Small intestine (tissue), 7 donors: ENCODE results near the gene LRRN4CL. TPM values are rescaled to one million over a fixed set of nuclear protein-coding genes. Genes with fewer than 3 reads are reported as not detected.
"Not testable (repeated sequence)": the region's sequence is repeated elsewhere in the genome, so short reads cannot be mapped to it uniquely, and the experiment has no call there.

Source experiments
- DNase-seq, 2 donors: peaks; one replicate each; pipeline versions ENCODE4 v3.0.0 to v3.0.0-alpha.2; 2013
- FAIRE-seq: peaks from 2 replicates; lab custom pipeline; 2012; peaks lifted over from hg19 to GRCh38; lab: Jason Lieb, UNC
- H3K27ac ChIP-seq, 3 donors: one replicate each; pipeline ENCODE4 v1.5.1; 2013; ENCODE audit warnings: low read length in 2 of 3, mild to moderate bottlenecking in 2 of 3, control low read depth in 1 of 3, inconsistent platforms in 1 of 3, low read depth in 1 of 3, moderate library complexity in 1 of 3
- H3K27me3 ChIP-seq, 3 donors: one replicate each; pipeline ENCODE4 v1.6.1; 2013; ENCODE audit warnings: low read length in 3 of 3, inconsistent platforms in 1 of 3; ENCODE audit not compliant: control insufficient read depth in 3 of 3, insufficient read depth in 3 of 3
- H3K36me3 ChIP-seq, 3 donors: one replicate each; pipeline ENCODE4 v1.6.1; 2013; ENCODE audit warnings: low read length in 3 of 3, inconsistent platforms in 1 of 3, low read depth in 1 of 3, mild to moderate bottlenecking in 1 of 3, moderate library complexity in 1 of 3; ENCODE audit not compliant: control insufficient read depth in 3 of 3, insufficient read depth in 2 of 3
- H3K4me1 ChIP-seq, 3 donors: one replicate each; pipeline ENCODE4 v1.6.1; 2013; ENCODE audit warnings: low read length in 2 of 3, inconsistent platforms in 1 of 3, low read depth in 1 of 3, mild to moderate bottlenecking in 1 of 3, moderate library complexity in 1 of 3; ENCODE audit not compliant: control insufficient read depth in 3 of 3, insufficient read depth in 2 of 3
- H3K4me3 ChIP-seq, 3 donors: one replicate each; pipeline ENCODE4 v1.5.1; 2013; ENCODE audit warnings: low read length in 3 of 3, control low read depth in 1 of 3, inconsistent platforms in 1 of 3, low read depth in 1 of 3, mild to moderate bottlenecking in 1 of 3, moderate library complexity in 1 of 3
- H3K9me3 ChIP-seq, 2 donors: one replicate each; pipeline ENCODE4 v1.6.1; 2013; ENCODE audit warnings: low read depth in 1 of 2, low read length in 1 of 2; ENCODE audit not compliant: control insufficient read depth in 2 of 2, insufficient read depth in 1 of 2
- WGBS, 3 donors: extraction: QIAGEN DNeasy Blood & Tissue Kit; methylation state at CpG; one replicate each; pipeline ENCODE4 v1.1.7; 2013; 5-methylcytosine and 5-hydroxymethylcytosine counted together
- polyA plus RNA-seq, 4 donors: library from polyadenylated mRNA; stranded (reverse) in 3 of 4; unstranded in 1 of 4; fragments of 200-250 nt in 3 of 4; fragments of 120-200 nt in 1 of 4; gene quantifications; one replicate each; pipeline versions ENCODE4 v1.2.1 to v1.2.3, GENCODE V29; 2013
- donor health status: healthy with polysubstance abuse.
- donor health status: control.
- donor health status: control.
- donor health status: Bipolar disorder and iron deficiency.
- donor health status: healthy.

LRRN4CL gene
- polyA plus RNA-seq, 4 donors = 0.27 to 5.5 (median 0.55) TPM; not detected in 1

GRCh38 chr11:62694455-62695167 lies 5.3 kb upstream of the LRRN4CL start:
- peaks cover 0 to 58% (median 15%) of the 10 kb centered on the region in 3 donors for H3K36me3 ChIP-seq
- no peaks in the 10 kb centered on the region for H3K27me3 ChIP-seq
- H3K4me1 ChIP-seq = peaks cover 0 to 3% (median 0%) of the 10 kb centered on the region in 3 donors
- FAIRE-seq = no peak
- H3K4me3 ChIP-seq = no peak overlapping the region
- H3K27ac ChIP-seq = no peak overlapping the region
- DNase-seq = peak; percentile 83 to 84
- no peaks in the 10 kb centered on the region for H3K9me3 ChIP-seq
- WGBS, 3 donors = 53 to 61% (median 55%) methylated on average over 14 of the region's 14 CpGs

GRCh38 chr11:62693624-62694023 lies 4.3 kb upstream of the LRRN4CL start:
- H3K27me3 ChIP-seq, H3K9me3 ChIP-seq, H3K4me3 ChIP-seq, DNase-seq, FAIRE-seq, H3K4me1 ChIP-seq, H3K27ac ChIP-seq: not testable (repeated sequence)
- H3K36me3 ChIP-seq = peaks cover 0 to 61% (median 15%) of the 10 kb centered on the region in 3 donors
- 74 to 94% (median 83%) methylated on average over 3 to 4 of the region's 4 CpGs for WGBS, 3 donors

- peak overlapping the region in 1 of 3 donors; percentile 33 for H3K4me3 ChIP-seq
- peak overlapping the region in 2 of 3 donors; percentile 0 to 67 for H3K27ac ChIP-seq
- peaks cover 0 to 14% (median 4%) of the 10 kb centered on the region in 3 donors for H3K4me1 ChIP-seq
- H3K27me3 ChIP-seq = peaks cover 0 to 22% (median 0%) of the 10 kb centered on the region in 3 donors
- FAIRE-seq (no peak), DNase-seq (no peak)
- H3K36me3 ChIP-seq = peaks cover 0 to 43% (median 15%) of the 10 kb centered on the region in 3 donors
- no peaks in the 10 kb centered on the region for H3K9me3 ChIP-seq
- WGBS, 3 donors = 44 to 50% (median 47%) methylated on average over 1 of the region's 1 CpG
Observed at GRCh38 chr11:62688491-62688890, 839 bp downstream of the LRRN4CL start.

- Histone ChIP-seq H3K27me3 (peaks cover 0 to 22% (median 0%) of the 10 kb centered on the region in 3 donors), H3K27ac (peak overlapping the region in 1 of 3 donors; percentile 17), H3K4me1 (peaks cover 0 to 14% (median 4%) of the 10 kb centered on the region in 3 donors), H3K4me3 (peak overlapping the region in 2 of 3 donors; percentile 33 to 35), H3K36me3 (peaks cover 0 to 37% (median 15%) of the 10 kb centered on the region in 3 donors), H3K9me3 (no peaks in the 10 kb centered on the region)
- FAIRE-seq (no peak), DNase-seq (peak in 1 of 2 donors; percentile 43)
- 23 to 37% (median 33%) methylated on average over 61 to 74 of the region's 74 CpGs for WGBS, 3 donors
Observed at GRCh38 chr11:62687508-62688396, 1.6 kb downstream of the LRRN4CL start.

- no peaks in the 10 kb centered on the region for H3K9me3 ChIP-seq
- no peak overlapping the region for H3K27ac ChIP-seq
- H3K36me3 ChIP-seq = peaks cover 0 to 4% (median 0%) of the 10 kb centered on the region in 3 donors
- FAIRE-seq = no peak
- 62 to 82% (median 63%) methylated on average over 7 of the region's 7 CpGs for WGBS, 3 donors
- peaks cover 0 to 7% (median 0%) of the 10 kb centered on the region in 3 donors for H3K27me3 ChIP-seq
- H3K4me3 ChIP-seq = no peak overlapping the region
- DNase-seq = no peak
- H3K4me1 ChIP-seq = peaks cover 2 to 10% (median 4%) of the 10 kb centered on the region in 3 donors
Observed at GRCh38 chr11:62682518-62682917, 6.8 kb downstream of the LRRN4CL start.

- DNase-seq (peak; percentile 67 to 70), FAIRE-seq (no peak)
- H3K27me3 ChIP-seq = no peaks in the 10 kb centered on the region
- H3K4me1 ChIP-seq = peaks cover 2 to 10% (median 4%) of the 10 kb centered on the region in 3 donors
- H3K36me3 ChIP-seq = peaks cover 2 to 13% (median 3%) of the 10 kb centered on the region in 3 donors
- H3K9me3 ChIP-seq = no peaks in the 10 kb centered on the region
- no peak overlapping the region for H3K4me3 ChIP-seq
- H3K27ac ChIP-seq = peak overlapping the region in 1 of 3 donors; percentile 0
- WGBS, 3 donors = 37 to 50% (median 49%) methylated on average over 4 of the region's 4 CpGs
Observed at GRCh38 chr11:62680825-62681240, 8.5 kb downstream of the LRRN4CL start.

GRCh38 chr11:62678770-62679696 lies 10.3 kb downstream of the LRRN4CL start, which contains the start of gene UBXN1:
UBXN1 (minus strand) TSS chr11:62679073; CDS start chr11:62678923, 150 bp downstream.
- no peak for FAIRE-seq
- peaks cover 2 to 10% (median 4%) of the 10 kb centered on the region in 3 donors for H3K4me1 ChIP-seq

More at GRCh38 chr11:62678770-62679696, 10.3 kb downstream of the LRRN4CL start, which contains the start of gene UBXN1:
- WGBS, 3 donors = 2 to 7% (median 3%) methylated on average over 50 to 55 of the region's 55 CpGs
- Histone ChIP-seq H3K4me3 (peak within 1 kb of the TSS; percentile 85 to 97 (median 93)), H3K9me3 (no peaks in the 10 kb centered on the region), H3K27me3 (no peaks in the 10 kb centered on the region), H3K27ac (peak within 1 kb of the TSS; percentile 70 to 88 (median 77)), H3K36me3 (peaks cover 2 to 24% (median 3%) of the 10 kb centered on the region in 3 donors)
- peak; percentile 90 to 94 for DNase-seq
